ENCODE data around the gene ZNF219. TPM values are rescaled to one million over a fixed set of nuclear protein-coding genes. Genes with fewer than 3 reads are reported as not detected.

ZNF219 gene
- total and polyA plus RNA-seq, 2 of the 13 experiments (the other 11 are each of a cell fraction or from before 2014, with no cell fraction given) = 34.5 to 36.6 TPM

- TF ChIP-seq, protein P1, sequence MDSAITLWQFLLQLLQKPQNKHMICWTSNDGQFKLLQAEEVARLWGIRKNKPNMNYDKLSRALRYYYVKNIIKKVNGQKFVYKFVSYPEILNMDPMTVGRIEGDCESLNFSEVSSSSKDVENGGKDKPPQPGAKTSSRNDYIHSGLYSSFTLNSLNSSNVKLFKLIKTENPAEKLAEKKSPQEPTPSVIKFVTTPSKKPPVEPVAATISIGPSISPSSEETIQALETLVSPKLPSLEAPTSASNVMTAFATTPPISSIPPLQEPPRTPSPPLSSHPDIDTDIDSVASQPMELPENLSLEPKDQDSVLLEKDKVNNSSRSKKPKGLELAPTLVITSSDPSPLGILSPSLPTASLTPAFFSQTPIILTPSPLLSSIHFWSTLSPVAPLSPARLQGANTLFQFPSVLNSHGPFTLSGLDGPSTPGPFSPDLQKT (CRISPR knock-in tag; IDR thresholded peaks at IDR 0.05; ENCODE audit: borderline replicate concordance) = no peak
- TF ChIP-seq ZNF292 (CRISPR knock-in tag; IDR thresholded peaks at IDR 0.05; ENCODE audit: borderline replicate concordance, low read depth) (0 out of 2 replicates have a peak, but pooled peaks have one; percentile 9), RFX5 (IDR thresholded peaks at IDR 0.05; ENCODE audit: low read depth, low read length) (no peak), KLF11 (CRISPR knock-in tag; IDR thresholded peaks at IDR 0.05) (peak; percentile 2; the same call in 1 of the 2 replicates), KLF9 (CRISPR knock-in tag; IDR thresholded peaks at IDR 0.05; ENCODE audit: low read depth) (no peak), KMT2A (CRISPR knock-in tag; IDR thresholded peaks at IDR 0.05) (0 out of 2 replicates have a peak, but pooled peaks have one; percentile 15), ZNF564 (CRISPR knock-in tag; IDR thresholded peaks at IDR 0.05) (no peak), MTERF4 (CRISPR knock-in tag; IDR thresholded peaks at IDR 0.05) (peak; percentile 53; the same call in 1 of the 2 replicates), YEATS4 (CRISPR knock-in tag; IDR thresholded peaks at IDR 0.05; ENCODE audit: borderline replicate concordance) (peak; percentile 17; the same call in 1 of the 2 replicates), CC2D1A (CRISPR knock-in tag; IDR thresholded peaks at IDR 0.05) (0 out of 2 replicates have a peak, but pooled peaks have one; percentile 54)
- TF ChIP-seq, protein P2, sequence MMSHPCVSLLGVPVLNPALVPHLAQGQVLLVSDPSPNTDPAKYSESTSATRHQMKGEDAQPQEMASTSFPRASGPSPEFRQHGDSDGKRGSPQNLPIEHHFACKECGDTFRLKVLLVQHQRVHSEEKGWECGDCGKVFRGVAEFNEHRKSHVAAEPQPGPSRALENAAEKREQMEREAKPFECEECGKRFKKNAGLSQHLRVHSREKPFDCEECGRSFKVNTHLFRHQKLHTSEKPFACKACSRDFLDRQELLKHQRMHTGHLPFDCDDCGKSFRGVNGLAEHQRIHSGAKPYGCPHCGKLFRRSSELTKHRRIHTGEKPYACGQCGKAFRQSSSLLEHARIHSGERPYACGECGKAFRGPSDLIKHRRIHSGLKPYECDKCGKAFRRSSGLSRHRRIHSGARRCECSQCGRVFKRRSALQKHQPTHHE (CRISPR knock-in tag; IDR thresholded peaks at IDR 0.05; ENCODE audit: borderline replicate concordance) = peak; percentile 42; the same call in 1 of the 2 replicates
These were observed 8.9 kb upstream of the ZNF219 start (continued) for GRCh38 chr14:21107283-21107800.

All from HepG2 (cell line).